Activated naive CD8-positive, alpha-beta T cell treated with anti-CD3 and anti-CD28 coated beads, Interleukin-2, amount 10 ng/mL, durations not matched to agents 7 days and 5 days (primary cell): ENCODE results near the gene SLC25A29. TPM values are rescaled to one million over a fixed set of nuclear protein-coding genes. Genes with fewer than 3 reads are reported as not detected.

Experiments
- ATAC-seq: fragments of 150-1000 bp; cut with Tn5 transposase; one replicate; pipeline ENCODE4 v1.10.0; 2021; ENCODE audit warnings: low read depth, moderate library complexity
- POLR2A ChIA-PET: fragments of 350-600 bp; sonication (Branson Sonifier 250); formaldehyde crosslinking; loops from one replicate; lab custom pipeline; 2021; ENCODE audit warnings: antibody characterized with exemption; lab: Charles Lee
- DNase-seq: peaks from one replicate; pipeline ENCODE4 v3.0.0; 2021
- H3K27ac Mint-ChIP-seq: one replicate; pipeline ENCODE4 v1.8.0; 2022; ENCODE audit warnings: mild to moderate bottlenecking, mixed read lengths
- H3K27me3 Mint-ChIP-seq: one replicate; pipeline ENCODE4 v1.8.0; 2022; ENCODE audit warnings: mild to moderate bottlenecking, moderate library complexity, mixed read lengths
- H3K36me3 Mint-ChIP-seq: one replicate; pipeline ENCODE4 v1.8.0; 2021; ENCODE audit warnings: mild to moderate bottlenecking, mixed read lengths
- H3K4me1 Mint-ChIP-seq: one replicate; pipeline ENCODE4 v1.8.0; 2021; ENCODE audit warnings: mixed read lengths
- H3K4me3 Mint-ChIP-seq: one replicate; pipeline ENCODE4 v1.8.0; 2022; ENCODE audit warnings: mild to moderate bottlenecking, moderate library complexity, mixed read lengths
- H3K9me3 Mint-ChIP-seq: one replicate; pipeline ENCODE4 v1.8.0; 2021; ENCODE audit warnings: mixed read lengths
- total RNA-seq, 2 experiments: library from RNA; stranded (reverse); gene quantifications; one replicate each; pipeline ENCODE4 v1.2.3, GENCODE V29; 2021

The SLC25A29 gene
- total RNA-seq, 2 experiments from 2014 or later: 17.3 to 18.1 TPM

- H3K4me3 Mint-ChIP-seq: no peak overlapping the region
- no peak for DNase-seq
- H3K36me3 Mint-ChIP-seq: peaks cover 4% of the 10 kb centered on the region
- H3K9me3 Mint-ChIP-seq: no peaks in the 10 kb centered on the region
- peaks cover 22% of the 10 kb centered on the region for H3K4me1 Mint-ChIP-seq
- H3K27ac Mint-ChIP-seq: no peak overlapping the region
- no peaks in the 10 kb centered on the region for H3K27me3 Mint-ChIP-seq
- ATAC-seq: no peak
- POLR2A ChIA-PET: interaction anchor here (0.9 kb wide), 1 partner anchor 232 kb away, joined by 4 read pairs; no protein-coding TSS in a partner anchor
These were observed 23.4 kb downstream of the SLC25A29 start for GRCh38 chr14:100282766-100283419.

GRCh38 chr14:100282083-100282350, 24.2 kb downstream of the SLC25A29 start:
- Mint-ChIP-seq H3K4me1 (peaks cover 26% of the 10 kb centered on the region), H3K4me3 (no peak overlapping the region), H3K27ac (no peak overlapping the region), H3K9me3 (no peaks in the 10 kb centered on the region), H3K36me3 (peaks cover 4% of the 10 kb centered on the region), H3K27me3 (no peaks in the 10 kb centered on the region)
- ATAC-seq (no peak), DNase-seq (no peak)
- POLR2A ChIA-PET: no interaction called here

- ATAC-seq (no peak), DNase-seq (no peak)
- H3K4me1 Mint-ChIP-seq: peaks cover 26% of the 10 kb centered on the region
- H3K36me3 Mint-ChIP-seq: peaks cover 4% of the 10 kb centered on the region
- POLR2A ChIA-PET: no interaction called here
- no peak overlapping the region for H3K27ac Mint-ChIP-seq
- H3K27me3 Mint-ChIP-seq: no peaks in the 10 kb centered on the region
- no peaks in the 10 kb centered on the region for H3K9me3 Mint-ChIP-seq
- H3K4me3 Mint-ChIP-seq: no peak overlapping the region
These were observed 24.8 kb downstream of the SLC25A29 start for GRCh38 chr14:100281286-100282082.

- H3K36me3 Mint-ChIP-seq: peaks cover 7% of the 10 kb centered on the region
- ATAC-seq: no peak
- H3K4me3 Mint-ChIP-seq: no peak overlapping the region
- peaks cover 29% of the 10 kb centered on the region for H3K4me1 Mint-ChIP-seq
- peak overlapping the region; percentile 74 for H3K27ac Mint-ChIP-seq
- POLR2A ChIA-PET: no interaction called here
- no peak for DNase-seq
- H3K27me3 Mint-ChIP-seq: no peaks in the 10 kb centered on the region
- H3K9me3 Mint-ChIP-seq: no peaks in the 10 kb centered on the region
These were observed 26.7 kb downstream of the SLC25A29 start for GRCh38 chr14:100279563-100279962.

GRCh38 chr14:100279133-100279532, 27.1 kb downstream of the SLC25A29 start:
- H3K4me3 Mint-ChIP-seq: no peak overlapping the region
- no peaks in the 10 kb centered on the region for H3K27me3 Mint-ChIP-seq
- peaks cover 8% of the 10 kb centered on the region for H3K36me3 Mint-ChIP-seq
- ATAC-seq (no peak), DNase-seq (no peak)
- H3K4me1 Mint-ChIP-seq: peaks cover 29% of the 10 kb centered on the region
- H3K9me3 Mint-ChIP-seq: no peaks in the 10 kb centered on the region
- POLR2A ChIA-PET: no interaction called here
- H3K27ac Mint-ChIP-seq: peak overlapping the region; percentile 47

- Mint-ChIP-seq H3K27ac (peak overlapping the region; percentile 47), H3K27me3 (no peaks in the 10 kb centered on the region), H3K4me1 (peaks cover 30% of the 10 kb centered on the region), H3K9me3 (no peaks in the 10 kb centered on the region), H3K4me3 (no peak overlapping the region), H3K36me3 (peaks cover 9% of the 10 kb centered on the region)
- ATAC-seq (peak; percentile 36), DNase-seq (no peak)
- POLR2A ChIA-PET: no interaction called here
These were observed 27.5 kb downstream of the SLC25A29 start for GRCh38 chr14:100278702-100279101.

GRCh38 chr14:100275214-100275613, 31.0 kb downstream of the SLC25A29 start:
- DNase-seq (no peak), ATAC-seq (no peak)
- H3K27me3 Mint-ChIP-seq: no peaks in the 10 kb centered on the region
- POLR2A ChIA-PET: no interaction called here
- H3K9me3 Mint-ChIP-seq: no peaks in the 10 kb centered on the region
- H3K27ac Mint-ChIP-seq: no peak overlapping the region
- H3K4me3 Mint-ChIP-seq: no peak overlapping the region
- H3K4me1 Mint-ChIP-seq: peaks cover 30% of the 10 kb centered on the region
- H3K36me3 Mint-ChIP-seq: peaks cover 7% of the 10 kb centered on the region

GRCh38 chr14:100274250-100274649, 32.0 kb downstream of the SLC25A29 start:
- Mint-ChIP-seq H3K9me3 (no peaks in the 10 kb centered on the region), H3K4me1 (peaks cover 27% of the 10 kb centered on the region)
- no peak for ATAC-seq

GRCh38 chr14:100271247-100271939, 34.9 kb downstream of the SLC25A29 start:
- H3K36me3 Mint-ChIP-seq: peaks cover 9% of the 10 kb centered on the region
- H3K4me3 Mint-ChIP-seq: no peak overlapping the region
- no peaks in the 10 kb centered on the region for H3K27me3 Mint-ChIP-seq
- POLR2A ChIA-PET: no interaction called here
- no peaks in the 10 kb centered on the region for H3K9me3 Mint-ChIP-seq
- H3K27ac Mint-ChIP-seq: no peak overlapping the region
- ATAC-seq: no peak
- no peak for DNase-seq
- H3K4me1 Mint-ChIP-seq: peaks cover 20% of the 10 kb centered on the region

More at GRCh38 chr14:100274250-100274649, 32.0 kb downstream of the SLC25A29 start:
- POLR2A ChIA-PET: no interaction called here
- H3K4me3 Mint-ChIP-seq: no peak overlapping the region
- peak overlapping the region; percentile 31 for H3K27ac Mint-ChIP-seq
- no peak for DNase-seq
- H3K36me3 Mint-ChIP-seq: peaks cover 6% of the 10 kb centered on the region
- no peaks in the 10 kb centered on the region for H3K27me3 Mint-ChIP-seq

GRCh38 chr14:100268591-100269207, 37.5 kb downstream of the SLC25A29 start:
- no peaks in the 10 kb centered on the region for H3K27me3 Mint-ChIP-seq
- no peaks in the 10 kb centered on the region for H3K9me3 Mint-ChIP-seq
- no peak for ATAC-seq
- H3K27ac Mint-ChIP-seq: no peak overlapping the region
- POLR2A ChIA-PET: no interaction called here
- no peak for DNase-seq
- peaks cover 11% of the 10 kb centered on the region for H3K36me3 Mint-ChIP-seq
- H3K4me3 Mint-ChIP-seq: no peak overlapping the region
- H3K4me1 Mint-ChIP-seq: peaks cover 16% of the 10 kb centered on the region

GRCh38 chr14:100267990-100268389, 38.3 kb downstream of the SLC25A29 start:
- H3K27me3 Mint-ChIP-seq: no peaks in the 10 kb centered on the region
- H3K27ac Mint-ChIP-seq: no peak overlapping the region
- POLR2A ChIA-PET: no interaction called here

GRCh38 chr14:100263141-100263540, 43.1 kb downstream of the SLC25A29 start:
- Mint-ChIP-seq H3K27me3 (no peaks in the 10 kb centered on the region), H3K36me3 (peaks cover 18% of the 10 kb centered on the region), H3K4me1 (peaks cover 47% of the 10 kb centered on the region), H3K27ac (no peak overlapping the region), H3K9me3 (no peaks in the 10 kb centered on the region), H3K4me3 (no peak overlapping the region)
- ATAC-seq (no peak), DNase-seq (no peak)
- POLR2A ChIA-PET: no interaction called here

More at GRCh38 chr14:100267990-100268389, 38.3 kb downstream of the SLC25A29 start:
- Mint-ChIP-seq H3K4me1 (peaks cover 23% of the 10 kb centered on the region), H3K9me3 (no peaks in the 10 kb centered on the region), H3K4me3 (no peak overlapping the region), H3K36me3 (peaks cover 11% of the 10 kb centered on the region)
- DNase-seq (no peak), ATAC-seq (no peak)

GRCh38 chr14:100262545-100262944, 43.7 kb downstream of the SLC25A29 start:
- no peak overlapping the region for H3K27ac Mint-ChIP-seq
- no peak overlapping the region for H3K4me3 Mint-ChIP-seq
- no peaks in the 10 kb centered on the region for H3K9me3 Mint-ChIP-seq
- DNase-seq (no peak), ATAC-seq (no peak)
- no peaks in the 10 kb centered on the region for H3K27me3 Mint-ChIP-seq
- POLR2A ChIA-PET: interaction anchor here (0.6 kb wide), 1 partner anchor 10 kb away, joined by 4 read pairs; no protein-coding TSS in a partner anchor
- peaks cover 18% of the 10 kb centered on the region for H3K36me3 Mint-ChIP-seq
- H3K4me1 Mint-ChIP-seq: peaks cover 51% of the 10 kb centered on the region
